Fibroblast of skin of left quadriceps (primary cell): ENCODE results near the gene PROM1.

Experiments used
- DNase-seq, 2 experiments: peaks; one replicate each; pipeline ENCODE4 v3.0.0-alpha.2; 2013; ENCODE audit warnings: low read depth in 2 of 2

Gene PROM1

GRCh38 chr4:15944895-15945294 is 138.9 kb downstream of the PROM1 start:
- DNase-seq: no peak

- no peak for DNase-seq
Measured at GRCh38 chr4:15942283-15942682, 141.5 kb downstream of the PROM1 start.

DNA sequence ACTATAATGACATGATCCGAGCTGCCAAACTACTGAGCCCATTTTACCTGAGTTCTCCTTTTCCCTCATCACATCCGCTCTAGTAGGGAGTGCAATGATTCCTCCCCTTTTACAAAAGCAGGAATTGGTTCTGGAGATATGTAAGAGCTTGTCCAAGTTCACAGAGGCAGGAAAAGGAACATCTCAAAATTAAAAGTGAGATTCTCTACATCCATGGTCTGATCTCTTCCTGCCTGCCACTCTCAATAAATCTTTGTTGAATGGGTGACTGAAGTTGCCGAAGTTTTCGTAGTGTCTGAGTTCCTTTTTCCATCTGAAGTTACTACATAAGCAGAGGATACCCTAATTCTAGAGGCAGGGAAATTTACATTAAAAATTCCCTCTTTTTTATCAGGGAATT is 145.2 kb downstream of the PROM1 start, which contains the start of gene FGFBP1:
Gene FGFBP1, minus strand, starts transcription at position 101 of the 400 bp plus-strand sequence. CDS start 2,108 bp downstream, outside the sequence.
- DNase-seq: no peak

DNA sequence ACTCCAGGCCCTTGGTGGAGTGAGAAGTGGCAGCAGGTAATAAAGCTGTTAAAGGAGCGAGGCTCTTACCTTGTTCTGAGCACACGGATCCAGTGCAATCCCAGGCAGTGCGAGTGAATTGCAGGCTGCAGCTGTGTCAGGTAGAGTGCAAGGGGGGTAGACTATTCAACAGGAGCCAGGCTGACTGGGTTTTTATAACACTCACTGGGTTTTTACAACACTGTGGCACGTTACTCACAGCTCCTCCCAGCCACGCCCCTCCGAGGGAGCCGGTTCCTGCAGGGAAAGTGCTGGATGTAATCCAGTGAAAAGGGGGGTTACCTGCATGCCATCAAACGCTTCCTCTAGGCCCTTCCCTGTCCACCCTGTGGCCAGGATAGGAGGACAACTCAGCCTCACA is 145.6 kb downstream of the PROM1 start:
- DNase-seq: no peak

GRCh38 chr4:15936495-15936894 is 147.3 kb downstream of the PROM1 start:
- no peak for DNase-seq

GRCh38 chr4:15935504-15936402 is 148.1 kb downstream of the PROM1 start:
- no peak for DNase-seq

DNA sequence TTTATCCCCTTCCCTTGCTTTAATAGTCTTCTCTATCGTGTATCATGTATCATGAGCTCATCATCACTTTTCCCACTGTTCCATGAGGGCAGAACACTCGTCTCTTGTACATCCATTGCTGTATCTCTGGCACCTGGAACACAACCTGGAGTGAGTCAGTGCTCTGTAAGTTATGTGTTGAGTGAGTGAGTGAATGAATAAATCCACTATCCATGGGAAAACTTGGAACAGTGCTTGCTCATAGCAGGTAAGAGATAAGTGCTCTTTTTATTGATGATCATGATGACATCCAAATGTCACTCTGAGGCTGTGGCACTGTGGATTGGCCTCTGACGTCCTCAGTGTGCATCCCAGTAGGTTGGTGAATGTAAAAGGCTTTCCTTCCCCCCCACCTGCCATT is 149.6 kb downstream of the PROM1 start:
- no peak for DNase-seq

- no peak for DNase-seq
Measured at GRCh38 chr4:15931451-15932210, 152.2 kb downstream of the PROM1 start.

GRCh38 chr4:15930314-15930713 is 153.5 kb downstream of the PROM1 start:
- no peak for DNase-seq

GRCh38 chr4:15929540-15929939 is 154.3 kb downstream of the PROM1 start:
- DNase-seq: no peak

DNA sequence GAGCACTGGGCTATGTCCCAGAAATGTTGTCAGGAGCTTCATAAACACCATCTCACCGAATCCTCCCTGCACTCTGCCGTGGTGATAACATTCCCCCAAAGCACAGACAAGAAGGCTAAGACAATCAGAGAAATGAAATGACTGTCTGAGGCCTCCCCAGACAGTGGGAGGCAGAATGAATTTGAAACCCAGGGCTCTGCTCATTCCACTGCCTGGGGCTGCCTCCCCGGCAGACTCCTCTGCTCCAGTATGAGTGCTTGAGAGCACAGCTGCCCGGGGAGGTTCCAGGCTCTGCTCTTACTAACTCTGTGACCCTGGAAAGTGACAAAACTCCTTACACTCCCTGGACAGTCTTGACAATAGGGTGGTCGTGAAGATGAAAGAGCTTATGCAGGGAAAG is 154.9 kb downstream of the PROM1 start:
- no peak for DNase-seq

DNA sequence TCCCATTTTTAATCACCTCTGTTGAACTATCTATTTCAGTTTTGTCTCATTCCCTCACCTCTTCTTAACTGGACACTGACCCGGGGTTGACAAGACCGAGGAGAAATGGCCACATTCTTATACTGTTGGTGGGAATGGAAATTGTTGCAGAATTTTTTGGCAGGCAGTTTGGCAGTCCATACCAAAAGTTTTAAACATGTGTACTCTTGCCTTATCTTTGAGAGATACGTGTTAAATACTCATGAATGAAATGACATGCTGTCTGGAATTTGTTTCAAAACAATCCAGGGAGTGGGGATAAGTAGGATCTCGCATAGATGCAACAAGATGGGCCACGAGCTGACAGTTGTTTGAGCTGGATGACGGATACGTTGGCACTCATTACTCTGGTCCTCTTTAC is 157.3 kb downstream of the PROM1 start:
- no peak for DNase-seq

- DNase-seq: no peak
Measured at GRCh38 chr4:15925830-15926229, 158.0 kb downstream of the PROM1 start.

- DNase-seq: no peak
Measured at GRCh38 chr4:15921592-15921932, 162.3 kb downstream of the PROM1 start.

DNA sequence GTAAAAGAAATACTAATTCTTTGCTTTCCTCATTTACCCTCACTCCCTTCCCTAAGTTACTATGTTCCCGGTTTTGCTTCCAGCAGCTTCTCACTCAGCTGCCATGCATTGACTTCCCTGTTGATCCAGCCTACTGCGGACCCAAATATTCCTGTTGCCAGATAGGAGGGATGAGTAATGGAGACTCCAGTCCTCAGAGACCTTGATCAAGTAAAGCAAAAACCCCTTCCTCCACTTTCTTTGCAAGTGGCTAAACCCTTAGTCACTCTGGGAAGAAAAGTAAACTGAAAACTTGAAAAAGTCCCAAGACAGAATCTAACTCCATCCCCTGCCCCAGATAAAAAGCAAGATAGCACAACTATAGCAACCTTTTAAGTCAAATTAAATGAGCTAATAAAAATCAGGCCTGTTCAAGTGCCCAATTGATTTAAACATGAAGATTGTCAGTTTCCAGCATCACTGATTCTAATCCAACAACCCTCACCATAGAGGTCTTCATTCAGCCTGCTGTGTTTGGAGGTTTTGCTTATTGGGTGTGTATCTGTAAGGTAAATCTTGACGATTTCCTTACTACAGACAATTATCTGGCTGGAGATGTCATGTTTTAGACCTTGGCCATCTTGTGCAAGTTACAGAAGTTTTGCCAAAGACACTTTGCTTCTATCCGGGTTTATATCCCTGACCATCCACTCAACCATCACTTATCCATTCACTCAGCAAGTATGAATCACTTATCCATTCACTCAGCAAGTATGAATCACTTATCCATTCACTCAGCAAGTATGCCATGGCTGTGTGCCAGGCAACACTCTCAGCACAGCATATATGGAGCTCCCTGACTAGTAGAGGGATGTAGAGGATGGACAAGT is 162.9 kb downstream of the PROM1 start:
- DNase-seq: peak; percentile 97 to 98

- DNase-seq: no peak
Measured at GRCh38 chr4:15918484-15919129, 165.2 kb downstream of the PROM1 start.
